Measurements from ENCODE around the gene C12orf57. TPM values are rescaled to one million over a fixed set of nuclear protein-coding genes. Genes with fewer than 3 reads are reported as not detected.

Gene C12orf57
- total and polyA plus RNA-seq, 10 of the 15 experiments (the other 5 are each of a cell fraction or from before 2014, with no cell fraction given), result 64.5 to 377 (median 211) TPM

DNA sequence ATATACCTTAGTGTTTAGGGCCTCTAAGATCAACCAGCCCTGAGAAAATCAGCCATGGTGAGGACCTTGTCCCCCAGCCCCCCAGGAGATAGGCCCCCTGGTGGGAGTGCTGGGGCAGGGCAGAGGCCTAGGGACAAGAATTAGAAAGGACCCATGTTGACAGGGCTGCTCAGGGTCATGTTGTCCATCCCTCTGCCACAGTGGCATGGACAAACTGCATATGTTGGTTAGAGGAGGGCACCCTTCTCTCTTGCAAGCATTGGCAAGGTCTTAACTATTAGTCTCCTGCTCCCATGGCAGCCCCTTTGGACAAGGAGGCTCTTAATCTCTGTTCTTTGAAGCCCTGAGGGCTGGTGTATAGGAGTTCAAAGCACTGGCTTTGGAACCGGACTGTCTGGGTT is 6.6 kb downstream of the C12orf57 start:
- ChIA-PET RAD21 (ENCODE audit: unreplicated experiment) (interaction anchor here (1.2 to 3.4 kb wide), 5 partner anchors 9 to 82 kb away, joined by 3 to 16 read pairs (median 5); no protein-coding TSS in a partner anchor), SMC1A (ENCODE audit: uncharacterized antibody, unreplicated experiment) (interaction anchor here (1.6 to 11.6 kb wide), 2 partner anchors 10 to 160 kb away, joined by 6 to 395 read pairs; no protein-coding TSS in a partner anchor), POLR2A (interaction anchor here (17.8 kb wide), 1 partner anchor 10 kb away, joined by 524 read pairs; no protein-coding TSS in a partner anchor), CTCF (interaction anchor here (0.7 to 11.6 kb wide), 3 partner anchors 10 to 158 kb away, joined by 3 to 645 read pairs (median 3); partner anchors contain the start of gene LPCAT3)
- H3K27me3 ChIP-seq (replicated peaks in 1 of 2; ENCODE audit: control insufficient read depth in 2 of 2, insufficient read depth in 2 of 2, low read length in 1 of 2), result no peaks in the 10 kb centered on the region
- 50% methylated on average over 1 of the region's 1 CpG for WGBS (ENCODE audit: insufficient coverage, insufficient replicate concordance, low lambda C conversion rate, missing lambda C conversion rate)
- in situ Hi-C loops (cut with MboI), result loop anchor here (25.0 kb wide), 1 partner anchor 1687 kb away; no protein-coding TSS in a partner anchor
- H3K4me3 ChIP-seq, result peak overlapping the region; percentile 95
- intact Hi-C loops (cut with micrococcal nuclease; ENCODE audit: unreplicated experiment), result no loop called here
- H3K27ac ChIP-seq (ENCODE audit: control insufficient read depth, insufficient read depth), result peak overlapping the region; percentile 99
- H3K79me2 ChIP-seq (ENCODE audit: control insufficient read depth, insufficient read depth, low read length), result peaks cover 80% of the 10 kb centered on the region
- no peaks in the 10 kb centered on the region for H4K20me1 ChIP-seq (ENCODE audit: control insufficient read depth, insufficient read depth)
- ATAC-seq (no peak), FAIRE-seq (no peak), DNase-seq (ENCODE audit: low read depth, low spot score) (no peak)
- peaks cover 67% of the 10 kb centered on the region for H3K4me1 ChIP-seq (ENCODE audit: control insufficient read depth, insufficient read depth, low read length)
- peak overlapping the region; percentile 99 for H3K4me2 ChIP-seq (ENCODE audit: control insufficient read depth, insufficient read depth)
- peak overlapping the region; percentile 99 for H3K9ac ChIP-seq (ENCODE audit: control insufficient read depth, insufficient read depth, low read length)
- H3K9me3 ChIP-seq (replicated peaks; ENCODE audit: control insufficient read depth, insufficient read depth, low read length), result no peaks in the 10 kb centered on the region
- peaks cover 2 to 17% of the 10 kb centered on the region in 2 experiments; a peak in 2 of 4 replicates for H3K36me3 ChIP-seq (ENCODE audit: control insufficient read depth in 2 of 2, insufficient read depth in 2 of 2, low read length in 1 of 2)
- BruUV-seq (replicated peaks), result no TSS peak
- H2AFZ ChIP-seq (ENCODE audit: control insufficient read depth, low read depth, low read length), result peak overlapping the region; percentile 24
- TF ChIP-seq ZZZ3 (IDR thresholded peaks at IDR 0.05; ENCODE audit: control insufficient read depth, insufficient read length, low read depth) (no peak), MEF2B (IDR thresholded peaks at IDR 0.05; ENCODE audit: partially characterized antibody, poor library complexity, severe bottlenecking) (peak; percentile 29), RCOR1 (conservative IDR thresholded peaks at IDR 0.05; ENCODE audit: low read depth, low read length) (no peak), YY1 (IDR thresholded peaks at IDR 0.05; ENCODE audit: low read depth, low read length) (peak; percentile 64), RAD21 (IDR thresholded peaks at IDR 0.05; ENCODE audit: insufficient read depth, low read depth, low read length) (peak; percentile 37), CTCF (IDR thresholded peaks at IDR 0.05 in 2 of 3, conservative IDR thresholded peaks at IDR 0.05 in 1 of 3; ENCODE audit: control insufficient read depth in 2 of 3, extremely low read depth in 1 of 3, insufficient read depth in 1 of 3, low read depth in 3 of 3, low read length in 3 of 3) (peak; percentile 38 to 64 (median 61)), CEBPB (IDR thresholded peaks at IDR 0.05; ENCODE audit: borderline replicate concordance in 1 of 2, low read depth in 2 of 2, low read length in 2 of 2) (no peak), LARP7 (IDR thresholded peaks at IDR 0.05) (no peak), SMAD5 (IDR thresholded peaks at IDR 0.05; ENCODE audit: low read depth) (no peak), FOS (IDR thresholded peaks at IDR 0.05; ENCODE audit: borderline replicate concordance, extremely low read depth, insufficient read length) (no peak), SP1 (IDR thresholded peaks at IDR 0.05; ENCODE audit: low read depth, low read length) (no peak), POLR2A (IDR thresholded peaks at IDR 0.05; ENCODE audit: low read depth, low read length) (no peak), NR2C1 (IDR thresholded peaks at IDR 0.05) (peak; percentile 84), SMC3 (IDR thresholded peaks at IDR 0.05; ENCODE audit: borderline replicate concordance, low read length) (peak; percentile 23; the same call in 1 of the 2 replicates)
- TF ChIP-seq, protein P1, sequence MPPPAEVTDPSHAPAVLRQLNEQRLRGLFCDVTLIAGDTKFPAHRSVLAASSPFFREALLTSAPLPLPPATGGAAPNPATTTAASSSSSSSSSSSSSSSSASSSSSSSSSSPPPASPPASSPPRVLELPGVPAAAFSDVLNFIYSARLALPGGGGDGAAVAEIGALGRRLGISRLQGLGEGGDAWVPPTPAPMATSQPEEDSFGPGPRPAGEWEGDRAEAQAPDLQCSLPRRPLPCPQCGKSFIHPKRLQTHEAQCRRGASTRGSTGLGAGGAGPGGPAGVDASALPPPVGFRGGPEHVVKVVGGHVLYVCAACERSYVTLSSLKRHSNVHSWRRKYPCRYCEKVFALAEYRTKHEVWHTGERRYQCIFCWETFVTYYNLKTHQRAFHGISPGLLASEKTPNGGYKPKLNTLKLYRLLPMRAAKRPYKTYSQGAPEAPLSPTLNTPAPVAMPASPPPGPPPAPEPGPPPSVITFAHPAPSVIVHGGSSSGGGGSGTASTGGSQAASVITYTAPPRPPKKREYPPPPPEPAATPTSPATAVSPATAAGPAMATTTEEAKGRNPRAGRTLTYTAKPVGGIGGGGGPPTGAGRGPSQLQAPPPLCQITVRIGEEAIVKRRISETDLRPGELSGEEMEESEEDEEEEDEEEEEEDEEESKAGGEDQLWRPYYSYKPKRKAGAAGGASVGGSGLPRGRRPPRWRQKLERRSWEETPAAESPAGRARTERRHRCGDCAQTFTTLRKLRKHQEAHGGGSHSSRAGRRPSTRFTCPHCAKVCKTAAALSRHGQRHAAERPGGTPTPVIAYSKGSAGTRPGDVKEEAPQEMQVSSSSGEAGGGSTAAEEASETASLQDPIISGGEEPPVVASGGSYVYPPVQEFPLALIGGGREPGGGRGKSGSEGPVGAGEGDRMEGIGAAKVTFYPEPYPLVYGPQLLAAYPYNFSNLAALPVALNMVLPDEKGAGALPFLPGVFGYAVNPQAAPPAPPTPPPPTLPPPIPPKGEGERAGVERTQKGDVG (CRISPR knock-in tag; IDR thresholded peaks at IDR 0.05), result no peak
- TF ChIP-seq, protein P2, sequence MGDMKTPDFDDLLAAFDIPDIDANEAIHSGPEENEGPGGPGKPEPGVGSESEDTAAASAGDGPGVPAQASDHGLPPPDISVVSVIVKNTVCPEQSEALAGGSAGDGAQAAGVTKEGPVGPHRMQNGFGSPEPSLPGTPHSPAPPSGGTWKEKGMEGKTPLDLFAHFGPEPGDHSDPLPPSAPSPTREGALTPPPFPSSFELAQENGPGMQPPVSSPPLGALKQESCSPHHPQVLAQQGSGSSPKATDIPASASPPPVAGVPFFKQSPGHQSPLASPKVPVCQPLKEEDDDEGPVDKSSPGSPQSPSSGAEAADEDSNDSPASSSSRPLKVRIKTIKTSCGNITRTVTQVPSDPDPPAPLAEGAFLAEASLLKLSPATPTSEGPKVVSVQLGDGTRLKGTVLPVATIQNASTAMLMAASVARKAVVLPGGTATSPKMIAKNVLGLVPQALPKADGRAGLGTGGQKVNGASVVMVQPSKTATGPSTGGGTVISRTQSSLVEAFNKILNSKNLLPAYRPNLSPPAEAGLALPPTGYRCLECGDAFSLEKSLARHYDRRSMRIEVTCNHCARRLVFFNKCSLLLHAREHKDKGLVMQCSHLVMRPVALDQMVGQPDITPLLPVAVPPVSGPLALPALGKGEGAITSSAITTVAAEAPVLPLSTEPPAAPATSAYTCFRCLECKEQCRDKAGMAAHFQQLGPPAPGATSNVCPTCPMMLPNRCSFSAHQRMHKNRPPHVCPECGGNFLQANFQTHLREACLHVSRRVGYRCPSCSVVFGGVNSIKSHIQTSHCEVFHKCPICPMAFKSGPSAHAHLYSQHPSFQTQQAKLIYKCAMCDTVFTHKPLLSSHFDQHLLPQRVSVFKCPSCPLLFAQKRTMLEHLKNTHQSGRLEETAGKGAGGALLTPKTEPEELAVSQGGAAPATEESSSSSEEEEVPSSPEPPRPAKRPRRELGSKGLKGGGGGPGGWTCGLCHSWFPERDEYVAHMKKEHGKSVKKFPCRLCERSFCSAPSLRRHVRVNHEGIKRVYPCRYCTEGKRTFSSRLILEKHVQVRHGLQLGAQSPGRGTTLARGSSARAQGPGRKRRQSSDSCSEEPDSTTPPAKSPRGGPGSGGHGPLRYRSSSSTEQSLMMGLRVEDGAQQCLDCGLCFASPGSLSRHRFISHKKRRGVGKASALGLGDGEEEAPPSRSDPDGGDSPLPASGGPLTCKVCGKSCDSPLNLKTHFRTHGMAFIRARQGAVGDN (IDR thresholded peaks at IDR 0.05), result peak; percentile 90

All from GM12878 (cell line).